Measurements from ENCODE around the gene KATNA1.

The KATNA1 gene

GRCh38 chr6:149608381-149608982 is 40.0 kb downstream of the KATNA1 start:
- no peak for DNase-seq

- DNase-seq = no peak
Measured at GRCh38 chr6:149600508-149600907, 48.0 kb downstream of the KATNA1 start.

GRCh38 chr6:149593408-149593807 is 55.1 kb downstream of the KATNA1 start:
- DNase-seq = no peak

GRCh38 chr6:149592983-149593382 is 55.5 kb downstream of the KATNA1 start:
- no peak for DNase-seq

GRCh38 chr6:149586149-149586548 is 62.4 kb downstream of the KATNA1 start:
- no peak for DNase-seq

- DNase-seq = no peak
Measured at GRCh38 chr6:149581349-149581748, 67.2 kb downstream of the KATNA1 start.

- no peak for DNase-seq
Measured at GRCh38 chr6:149580880-149581279, 67.6 kb downstream of the KATNA1 start.

- DNase-seq = no peak
Measured at GRCh38 chr6:149567945-149568585, 80.4 kb downstream of the KATNA1 start.

GRCh38 chr6:149567194-149567586 is 81.3 kb downstream of the KATNA1 start:
- no peak for DNase-seq

GRCh38 chr6:149566410-149567193 is 81.9 kb downstream of the KATNA1 start:
- peak; percentile 42 for DNase-seq

- DNase-seq = peak; percentile 97
Measured at GRCh38 chr6:149565527-149566409, 82.7 kb downstream of the KATNA1 start, which contains the start of gene GINM1. TSS of gene GINM1 (plus strand) at chr6:149566375. CDS start at chr6:149566415, 40 bp downstream.

GRCh38 chr6:149563928-149564325 is 84.6 kb downstream of the KATNA1 start:
- no peak for DNase-seq

- no peak for DNase-seq
Measured at GRCh38 chr6:149563203-149563927, 85.1 kb downstream of the KATNA1 start.

- DNase-seq = no peak
Measured at GRCh38 chr6:149560736-149561135, 87.8 kb downstream of the KATNA1 start.

GRCh38 chr6:149559389-149559788 is 89.1 kb downstream of the KATNA1 start:
- no peak for DNase-seq

- no peak for DNase-seq
Measured at GRCh38 chr6:149558029-149558428, 90.5 kb downstream of the KATNA1 start.

GRCh38 chr6:149551920-149552319 is 96.6 kb downstream of the KATNA1 start:
- no peak for DNase-seq

- peak; percentile 96 for DNase-seq
Measured at GRCh38 chr6:149545754-149546471, 102.6 kb downstream of the KATNA1 start, which contains the start of gene PPIL4. TSS of gene PPIL4 (minus strand) at chr6:149546043. CDS start at chr6:149546005, 38 bp downstream.

GRCh38 chr6:149545258-149545753 is 103.2 kb downstream of the KATNA1 start:
- DNase-seq = no peak

Data from NCI-H774 (cell line).